GM12873 (cell line): ENCODE measurements around the gene SNRPN.

Source experiments
- TF ChIP-seq, protein P1 (sequence below): IDR thresholded peaks from 2 replicates; pipeline ENCODE4 v1.5.1; 2012; ENCODE audit warnings: low read depth, mild to moderate bottlenecking, moderate library complexity, low read length, control low read depth; ENCODE audit not compliant: insufficient read depth; ENCODE audit errors: missing control alignments

SNRPN gene

GRCh38 chr15:24985224-24985623 is 30.4 kb downstream of the SNRPN start:
- TF ChIP-seq, protein P1, sequence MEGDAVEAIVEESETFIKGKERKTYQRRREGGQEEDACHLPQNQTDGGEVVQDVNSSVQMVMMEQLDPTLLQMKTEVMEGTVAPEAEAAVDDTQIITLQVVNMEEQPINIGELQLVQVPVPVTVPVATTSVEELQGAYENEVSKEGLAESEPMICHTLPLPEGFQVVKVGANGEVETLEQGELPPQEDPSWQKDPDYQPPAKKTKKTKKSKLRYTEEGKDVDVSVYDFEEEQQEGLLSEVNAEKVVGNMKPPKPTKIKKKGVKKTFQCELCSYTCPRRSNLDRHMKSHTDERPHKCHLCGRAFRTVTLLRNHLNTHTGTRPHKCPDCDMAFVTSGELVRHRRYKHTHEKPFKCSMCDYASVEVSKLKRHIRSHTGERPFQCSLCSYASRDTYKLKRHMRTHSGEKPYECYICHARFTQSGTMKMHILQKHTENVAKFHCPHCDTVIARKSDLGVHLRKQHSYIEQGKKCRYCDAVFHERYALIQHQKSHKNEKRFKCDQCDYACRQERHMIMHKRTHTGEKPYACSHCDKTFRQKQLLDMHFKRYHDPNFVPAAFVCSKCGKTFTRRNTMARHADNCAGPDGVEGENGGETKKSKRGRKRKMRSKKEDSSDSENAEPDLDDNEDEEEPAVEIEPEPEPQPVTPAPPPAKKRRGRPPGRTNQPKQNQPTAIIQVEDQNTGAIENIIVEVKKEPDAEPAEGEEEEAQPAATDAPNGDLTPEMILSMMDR: no peak

GRCh38 chr15:24986653-24987052 is 31.9 kb downstream of the SNRPN start:
- TF ChIP-seq, protein P1: no peak

- TF ChIP-seq, protein P1: no peak
Observed at GRCh38 chr15:25019434-25019833, 64.6 kb downstream of the SNRPN start.

DNA sequence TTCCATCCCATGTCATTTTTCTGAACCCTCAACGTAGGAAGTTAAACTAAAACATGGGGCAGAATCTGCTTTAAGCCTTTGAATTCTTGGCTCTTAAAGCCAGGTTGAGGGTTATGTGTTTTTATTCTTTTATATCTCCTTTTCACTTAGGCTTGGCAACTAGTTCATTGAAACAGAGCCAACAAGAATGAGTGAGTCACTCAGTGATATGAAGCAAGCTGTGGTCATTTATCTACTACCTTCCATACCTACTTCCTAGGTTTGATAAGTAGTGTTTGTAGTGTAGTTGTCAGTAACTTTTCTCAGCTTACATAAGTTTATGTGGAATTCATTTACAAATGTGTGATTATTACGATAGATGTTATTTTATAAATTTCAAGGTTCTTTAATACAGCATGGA is 67.4 kb downstream of the SNRPN start:
- TF ChIP-seq, protein P1: no peak
